ENCODE data around the gene PTMS.

DNA sequence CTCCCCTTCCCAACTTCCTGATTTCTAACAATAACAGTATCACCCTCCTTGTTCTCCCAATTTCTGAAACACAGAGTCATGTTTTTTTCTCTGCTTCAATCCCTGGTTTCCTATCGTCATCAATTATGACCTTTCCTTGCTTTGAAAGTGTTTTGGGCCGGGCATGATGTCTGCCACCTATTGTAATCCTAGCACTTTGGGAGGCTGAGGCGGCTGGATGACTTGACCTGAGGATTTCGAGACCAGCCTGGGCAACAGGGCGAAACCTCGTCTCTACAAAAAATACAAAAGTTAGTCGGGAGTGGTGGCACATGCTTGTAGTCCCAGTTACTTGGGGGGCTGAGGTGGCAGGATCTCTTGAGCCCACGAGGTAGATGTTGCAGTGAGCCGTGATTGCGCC is 42.9 kb downstream of the PTMS start:
- TF ChIP-seq EZH2phosphoT487 (IDR thresholded peaks at IDR 0.05; ENCODE audit: insufficient read depth, low read depth): no peak
- TF ChIP-seq EZH2 (IDR thresholded peaks at IDR 0.05; ENCODE audit: insufficient read depth, poor library complexity, severe bottlenecking): no peak

Measured in GM23248 (cell line).